ENCODE measurements around the gene AKAP13. TPM values are rescaled to one million over a fixed set of nuclear protein-coding genes. Genes with fewer than 3 reads are reported as not detected.

Gene AKAP13
- total and polyA plus RNA-seq, 2 of the 8 experiments (the other 6 are each of a cell fraction or from before 2014, with no cell fraction given) = 14.0 to 46.2 TPM

GRCh38 chr15:85402195-85402881 lies 21.9 kb downstream of the AKAP13 start:
- Histone ChIP-seq H2BK15ac (ENCODE audit: low read length) (no peak overlapping the region), H3K4ac (replicated peaks; ENCODE audit: insufficient read length, low read depth, low read length) (no peak overlapping the region), H3K27me3 (replicated peaks in 1 of 4; ENCODE audit: control insufficient read depth in 3 of 4, extremely low read depth in 1 of 4, insufficient read depth in 3 of 4, low read length in 3 of 4) (no peaks in the 10 kb centered on the region), H3K9ac (replicated peaks in 1 of 4; ENCODE audit: extremely low read depth in 1 of 4, low read depth in 3 of 4, low read length in 3 of 4) (no peak overlapping the region), H4K20me1 (replicated peaks in 1 of 2; ENCODE audit: control insufficient read depth in 1 of 2, insufficient read depth in 2 of 2, low read length in 2 of 2) (peaks cover 5 to 8% of the 10 kb centered on the region in 2 experiments), H3K9me3 (ENCODE audit: insufficient read depth in 2 of 2, low read depth in 1 of 2, low read length in 1 of 2) (no peaks in the 10 kb centered on the region), H4K91ac (replicated peaks; ENCODE audit: insufficient read length, low read length) (no peak overlapping the region), H3K79me2 (ENCODE audit: control insufficient read depth in 1 of 2, insufficient read depth in 2 of 2, low read length in 2 of 2) (peaks cover 6 to 91% of the 10 kb centered on the region in 2 experiments; a peak in 2 of 4 replicates), H2AFZ (ENCODE audit: low read length) (no peak overlapping the region), H2BK5ac (ENCODE audit: low read depth, low read length) (no peak overlapping the region), H3K23me2 (ENCODE audit: low read depth, low read length) (no peaks in the 10 kb centered on the region), H3K4me3 (ENCODE audit: extremely low read depth in 1 of 4, insufficient read depth in 2 of 4, low read depth in 3 of 4, low read length in 4 of 4) (no peak overlapping the region), H3K4me2 (ENCODE audit: insufficient read depth in 1 of 2, low read depth in 2 of 2, low read length in 2 of 2) (no peak overlapping the region), H4K5ac (ENCODE audit: insufficient read length, low read depth, low read length) (no peak overlapping the region), H3K79me1 (ENCODE audit: low read depth, low read length) (peaks cover 3% of the 10 kb centered on the region; the same call in 1 of the 2 replicates), H3K18ac (ENCODE audit: extremely low read depth, low read length) (no peak overlapping the region), H2BK12ac (ENCODE audit: low read depth, low read length) (no peak overlapping the region), H3K27ac (ENCODE audit: low read depth, low read length) (no peak overlapping the region), H4K8ac (ENCODE audit: extremely low read depth, insufficient read depth, low read length) (no peak overlapping the region), H2AK5ac (ENCODE audit: low read depth, low read length) (0 out of 2 replicates have a peak overlapping the region, but pooled peaks have one; percentile 0), H3K23ac (ENCODE audit: insufficient read length) (no peak overlapping the region), H3K56ac (replicated peaks; ENCODE audit: insufficient read length, low read depth, low read length) (no peak overlapping the region), H3K4me1 (replicated peaks in 1 of 4; ENCODE audit: control insufficient read depth in 3 of 4, insufficient read depth in 4 of 4, low read length in 3 of 4) (peaks cover 0 to 4% (median 2%) of the 10 kb centered on the region in 4 experiments; a peak in 5 of 7 replicates), H3K14ac (ENCODE audit: insufficient read length) (no peak overlapping the region), H2BK20ac (ENCODE audit: low read length) (no peak overlapping the region), H3K36me3 (ENCODE audit: control insufficient read depth in 2 of 4, insufficient read depth in 4 of 4, low read length in 3 of 4) (no peaks in the 10 kb centered on the region), H2BK120ac (replicated peaks; ENCODE audit: low read depth, low read length) (no peak overlapping the region)
- WGBS, 2 experiments (ENCODE audit: extremely low coverage in 1 of 2, insufficient coverage in 1 of 2, insufficient read length in 1 of 2, insufficient replicate concordance in 2 of 2, low coverage in 1 of 2, low lambda C conversion rate in 2 of 2, missing lambda C conversion rate in 1 of 2) = 80% methylated on average over 5 of the region's 5 CpGs; no CpG with 5 or more reads in 1 of the 2 experiments
- DNase-seq (ENCODE audit: low read depth in 1 of 2, low spot score in 2 of 2) = no peak
- CTCF ChIA-PET (ENCODE audit: partially characterized antibody) = interaction anchor here (3.8 kb wide), 1 partner anchor 10 kb away, joined by 22 read pairs; no protein-coding TSS in a partner anchor
- no peak for TF ChIP-seq TEAD4 (IDR thresholded peaks at IDR 0.05; ENCODE audit: low read depth, low read length)
- FAIRE-seq = no peak
- POLR2A ChIA-PET (ENCODE audit: partially characterized antibody) = interaction anchor here (0.6 kb wide), 1 partner anchor 29 kb away, joined by 3 read pairs; no protein-coding TSS in a partner anchor

Measured in H1 (cell line).